HFFc6 (cell line): Measurements from ENCODE around the gene KIF26B. TPM values are rescaled to one million over a fixed set of nuclear protein-coding genes. Genes with fewer than 3 reads are reported as not detected.
A peak's percentile ranks its signal among the peaks of the same experiment; 100 is the strongest.

Experiments
- DNase-seq: peaks from one replicate; pipeline ENCODE4 v3.0.0-alpha.2; 2018
- H3K27ac Mint-ChIP-seq: 2 replicates; pipeline ENCODE4 v1.8.0; 2020; ENCODE audit warnings: mild to moderate bottlenecking, mixed read lengths
- H3K27me3 Mint-ChIP-seq: 2 replicates; pipeline ENCODE4 v1.8.0; 2021; ENCODE audit warnings: mild to moderate bottlenecking, moderate library complexity, mixed read lengths; ENCODE audit not compliant: insufficient read depth
- H3K36me3 Mint-ChIP-seq: 2 replicates; pipeline ENCODE4 v1.8.0; 2021; ENCODE audit warnings: low read depth, mixed read lengths
- H3K4me1 Mint-ChIP-seq: 2 replicates; pipeline ENCODE4 v1.8.0; 2020; ENCODE audit warnings: low read depth, mixed read lengths
- H3K4me3 Mint-ChIP-seq: 2 replicates; pipeline ENCODE4 v1.8.0; 2020; ENCODE audit warnings: mild to moderate bottlenecking, moderate library complexity, mixed read lengths
- H3K9me3 Mint-ChIP-seq: 2 replicates; pipeline ENCODE4 v1.8.0; 2020; ENCODE audit warnings: mild to moderate bottlenecking, mixed read lengths
- total RNA-seq, 6 experiments: library from RNA; stranded (reverse); fragmentation: NEBNext Ultra II Directional; extraction: Animal tissue kit (Norgen Biotek cat#: 25700); gene quantifications; 2 replicates in 1 of 6; 3 replicates in 5 of 6; pipeline ENCODE4 v1.2.3, GENCODE V29; 2021
- TF ChIP-seq, protein P1 (sequence below): fragments of 200-600 bp; sonication (generic); IDR thresholded peaks from 2 replicates; pipeline ENCODE4 v1.5.0; 2021; ENCODE audit warnings: antibody characterized with exemption, mild to moderate bottlenecking

Gene KIF26B
- total RNA-seq, 6 experiments from 2014 or later = 4.6 to 7.5 (median 5.5) TPM

DNA sequence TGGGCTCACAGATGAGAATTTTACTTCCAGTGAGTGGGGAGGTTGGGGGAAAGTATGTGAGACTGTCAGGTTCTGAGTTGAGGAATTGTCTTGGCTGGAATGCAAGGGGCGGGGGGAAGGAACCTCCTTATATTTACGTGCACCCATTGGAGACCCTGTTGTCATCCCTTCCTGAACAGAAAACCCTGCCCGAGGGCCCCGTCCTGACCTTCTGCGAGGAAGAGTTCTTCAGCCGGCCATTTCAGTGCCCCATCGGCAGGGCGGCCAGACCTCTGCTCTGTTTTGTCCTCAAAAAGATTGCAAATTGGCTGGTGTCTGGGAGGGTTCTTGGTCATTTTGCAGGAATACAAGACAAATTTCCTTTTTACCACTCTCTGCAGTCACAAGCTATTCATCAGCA is 7.1 kb downstream of the KIF26B start:
- DNase-seq = no peak
- Mint-ChIP-seq H3K36me3 (peaks cover 20% of the 10 kb centered on the region), H3K4me3 (no peak overlapping the region), H3K27me3 (no peaks in the 10 kb centered on the region), H3K27ac (no peak overlapping the region), H3K4me1 (peaks cover 25% of the 10 kb centered on the region), H3K9me3 (peaks cover 12% of the 10 kb centered on the region)
- TF ChIP-seq, protein P1, sequence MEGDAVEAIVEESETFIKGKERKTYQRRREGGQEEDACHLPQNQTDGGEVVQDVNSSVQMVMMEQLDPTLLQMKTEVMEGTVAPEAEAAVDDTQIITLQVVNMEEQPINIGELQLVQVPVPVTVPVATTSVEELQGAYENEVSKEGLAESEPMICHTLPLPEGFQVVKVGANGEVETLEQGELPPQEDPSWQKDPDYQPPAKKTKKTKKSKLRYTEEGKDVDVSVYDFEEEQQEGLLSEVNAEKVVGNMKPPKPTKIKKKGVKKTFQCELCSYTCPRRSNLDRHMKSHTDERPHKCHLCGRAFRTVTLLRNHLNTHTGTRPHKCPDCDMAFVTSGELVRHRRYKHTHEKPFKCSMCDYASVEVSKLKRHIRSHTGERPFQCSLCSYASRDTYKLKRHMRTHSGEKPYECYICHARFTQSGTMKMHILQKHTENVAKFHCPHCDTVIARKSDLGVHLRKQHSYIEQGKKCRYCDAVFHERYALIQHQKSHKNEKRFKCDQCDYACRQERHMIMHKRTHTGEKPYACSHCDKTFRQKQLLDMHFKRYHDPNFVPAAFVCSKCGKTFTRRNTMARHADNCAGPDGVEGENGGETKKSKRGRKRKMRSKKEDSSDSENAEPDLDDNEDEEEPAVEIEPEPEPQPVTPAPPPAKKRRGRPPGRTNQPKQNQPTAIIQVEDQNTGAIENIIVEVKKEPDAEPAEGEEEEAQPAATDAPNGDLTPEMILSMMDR = no peak

DNA sequence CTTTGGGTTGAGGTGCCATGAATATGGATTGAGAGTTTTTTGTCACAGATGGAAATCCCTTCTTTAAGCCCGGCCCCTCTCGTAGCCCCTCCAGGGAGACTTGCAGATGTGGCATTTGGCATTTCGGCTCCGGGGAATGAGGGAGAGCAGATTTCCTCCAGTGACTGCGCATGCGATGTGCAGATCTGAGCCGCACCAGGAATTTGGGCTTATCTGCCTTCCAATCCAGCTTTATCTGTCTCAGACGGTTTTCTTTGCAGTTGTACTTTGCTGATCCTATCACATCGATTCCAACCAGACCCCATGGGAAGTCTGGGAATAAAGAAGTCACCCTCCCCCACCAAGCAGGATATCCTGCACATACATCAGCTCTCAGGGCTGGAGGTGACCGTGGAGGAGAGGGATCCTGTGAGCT is 11.7 kb downstream of the KIF26B start:
- H3K27me3 Mint-ChIP-seq = no peaks in the 10 kb centered on the region
- H3K4me3 Mint-ChIP-seq = peak overlapping the region; percentile 78
- H3K9me3 Mint-ChIP-seq = no peaks in the 10 kb centered on the region
- no peaks in the 10 kb centered on the region for H3K36me3 Mint-ChIP-seq
- peaks cover 17% of the 10 kb centered on the region for H3K4me1 Mint-ChIP-seq
- H3K27ac Mint-ChIP-seq = peak overlapping the region; percentile 44
- DNase-seq = peak; percentile 10
- TF ChIP-seq, protein P1 = no peak

DNA sequence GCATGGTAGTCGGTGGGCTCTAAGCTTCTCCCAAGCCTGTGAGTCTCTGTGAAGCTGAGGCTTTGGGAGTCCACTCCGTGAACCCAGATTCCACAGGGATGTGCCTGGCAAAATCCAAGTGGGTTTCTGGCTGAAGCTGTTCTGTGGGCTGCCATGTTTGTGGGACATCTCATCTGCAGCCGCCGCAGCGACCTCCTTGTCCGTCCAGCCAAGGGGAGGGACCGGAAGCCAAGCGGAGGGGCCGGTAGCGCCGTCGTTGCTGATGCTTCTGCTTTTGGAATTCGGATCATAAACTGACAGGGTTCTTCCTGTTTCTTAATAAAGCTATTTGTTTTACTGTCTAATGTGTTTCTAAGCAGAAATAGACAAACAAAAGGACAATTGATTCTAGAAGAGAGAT is 13.3 kb downstream of the KIF26B start:
- Mint-ChIP-seq H3K36me3 (peaks cover 8% of the 10 kb centered on the region), H3K9me3 (no peaks in the 10 kb centered on the region; the same call in 1 of the 2 replicates), H3K27me3 (0 out of 2 replicates have a peak, but pooled peaks cover 2% of the 10 kb centered on the region)

DNA sequence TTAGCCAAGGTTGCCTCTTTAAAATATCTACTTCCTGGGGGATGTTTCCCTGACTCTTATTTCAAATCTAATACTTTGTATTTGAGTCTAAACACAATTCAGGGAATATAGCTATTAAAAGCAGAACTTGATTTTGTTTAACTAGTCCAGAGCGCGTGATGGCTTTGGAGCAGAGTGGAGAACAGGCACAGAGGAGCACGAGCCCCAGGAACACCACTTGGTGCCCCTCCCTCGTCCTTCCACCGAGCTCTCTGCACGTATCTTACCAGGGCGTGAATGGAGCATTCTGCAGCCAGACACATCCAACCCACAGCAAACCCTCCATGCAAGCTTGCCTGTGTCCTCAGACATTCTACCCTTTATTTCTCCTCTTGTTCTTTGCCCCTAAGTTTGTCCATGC is 14.1 kb downstream of the KIF26B start:
- Mint-ChIP-seq H3K27ac (no peak overlapping the region), H3K4me1 (peaks cover 21% of the 10 kb centered on the region), H3K36me3 (peaks cover 11% of the 10 kb centered on the region), H3K4me3 (no peak overlapping the region), H3K9me3 (no peaks in the 10 kb centered on the region; the same call in 1 of the 2 replicates), H3K27me3 (0 out of 2 replicates have a peak, but pooled peaks cover 2% of the 10 kb centered on the region)
- DNase-seq = no peak
- TF ChIP-seq, protein P1 = no peak

More for the DNA sequence above, 13.3 kb downstream of the KIF26B start:
- TF ChIP-seq, protein P1 = no peak
- Mint-ChIP-seq H3K4me3 (no peak overlapping the region), H3K27ac (no peak overlapping the region), H3K4me1 (peaks cover 17% of the 10 kb centered on the region)
- no peak for DNase-seq

DNA sequence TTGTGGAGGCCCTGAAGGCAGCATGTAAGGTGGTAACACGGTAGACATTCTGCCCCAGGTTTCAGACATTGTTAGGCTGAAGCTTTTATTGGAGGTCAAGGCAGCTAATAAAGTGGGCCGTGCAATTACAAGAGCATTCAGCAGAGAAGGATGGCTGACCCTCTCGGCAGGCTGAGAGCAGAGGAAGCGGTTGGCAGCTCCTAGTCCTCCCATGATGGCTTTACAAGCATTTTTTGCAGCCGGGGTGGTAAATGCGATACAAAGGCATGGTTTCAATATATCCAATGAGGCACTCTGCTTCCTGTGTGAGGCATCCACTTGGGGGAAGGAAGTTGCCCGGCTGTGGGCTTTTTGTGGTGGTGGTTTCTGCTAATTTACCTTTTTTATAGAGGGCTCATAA is 14.6 kb downstream of the KIF26B start:
- TF ChIP-seq, protein P1 = no peak
- Mint-ChIP-seq H3K36me3 (peaks cover 11% of the 10 kb centered on the region), H3K4me1 (peaks cover 24% of the 10 kb centered on the region), H3K4me3 (no peak overlapping the region), H3K27ac (no peak overlapping the region), H3K27me3 (0 out of 2 replicates have a peak, but pooled peaks cover 2% of the 10 kb centered on the region), H3K9me3 (no peaks in the 10 kb centered on the region; the same call in 1 of the 2 replicates)
- DNase-seq = no peak
